PFSK-1 (cell line): Measurements from ENCODE around the gene CD302.

Source experiments
- FOXP2 ChIP-seq: optimal IDR thresholded peaks from 2 replicates; pipeline ENCODE3; 2011; ENCODE audit warnings: borderline replicate concordance, control low read depth, inconsistent platforms; ENCODE audit not compliant: insufficient read depth; ENCODE audit errors: extremely low read length, extremely low read depth
- POLR2AphosphoS5 ChIP-seq: IDR thresholded peaks from 2 replicates; pipeline ENCODE4 v1.6.1; 2012; ENCODE audit warnings: low read depth, mild to moderate bottlenecking, control low read depth, low read length, moderate library complexity
- SIN3A ChIP-seq: IDR thresholded peaks from 2 replicates; pipeline ENCODE4 v1.6.1; 2012; ENCODE audit warnings: mild to moderate bottlenecking, low read length, moderate library complexity, borderline replicate concordance; ENCODE audit not compliant: insufficient read depth
- TAF1 ChIP-seq: IDR thresholded peaks from 2 replicates; pipeline ENCODE4 v1.6.1; 2012; ENCODE audit warnings: low read length, control low read depth, borderline replicate concordance; ENCODE audit not compliant: insufficient read depth
- TF ChIP-seq, protein P1 (sequence below), 2 experiments: IDR thresholded peaks; 2 replicates each; pipeline versions ENCODE4 v1.6.1 to v1.8.0; 2011 to 2012; ENCODE audit warnings: low read depth in 2 of 2, low read length in 2 of 2, control low read depth in 1 of 2, inconsistent platforms in 1 of 2, mild to moderate bottlenecking in 1 of 2, moderate library complexity in 1 of 2; ENCODE audit not compliant: insufficient read depth in 1 of 2

Gene CD302

DNA sequence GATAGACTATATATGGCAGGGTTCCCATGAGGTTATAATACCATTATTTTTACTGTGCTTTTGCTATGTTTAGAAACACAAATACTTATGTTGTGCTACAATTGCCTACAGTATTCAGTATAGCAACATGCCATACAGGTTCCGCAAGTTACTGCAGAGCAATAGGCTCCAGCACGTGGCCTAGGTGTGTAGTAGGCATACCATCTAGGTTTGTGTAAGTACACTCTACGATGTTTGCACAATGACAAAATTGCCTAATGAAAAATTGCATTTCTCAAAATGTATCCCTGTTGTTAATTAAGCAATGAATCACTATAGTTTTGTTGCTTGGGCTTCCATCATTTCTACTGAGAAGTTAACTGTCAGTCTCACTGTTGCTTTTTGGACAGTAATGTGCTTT is 9.8 kb downstream of the CD302 start:
- TF ChIP-seq, protein P1, sequence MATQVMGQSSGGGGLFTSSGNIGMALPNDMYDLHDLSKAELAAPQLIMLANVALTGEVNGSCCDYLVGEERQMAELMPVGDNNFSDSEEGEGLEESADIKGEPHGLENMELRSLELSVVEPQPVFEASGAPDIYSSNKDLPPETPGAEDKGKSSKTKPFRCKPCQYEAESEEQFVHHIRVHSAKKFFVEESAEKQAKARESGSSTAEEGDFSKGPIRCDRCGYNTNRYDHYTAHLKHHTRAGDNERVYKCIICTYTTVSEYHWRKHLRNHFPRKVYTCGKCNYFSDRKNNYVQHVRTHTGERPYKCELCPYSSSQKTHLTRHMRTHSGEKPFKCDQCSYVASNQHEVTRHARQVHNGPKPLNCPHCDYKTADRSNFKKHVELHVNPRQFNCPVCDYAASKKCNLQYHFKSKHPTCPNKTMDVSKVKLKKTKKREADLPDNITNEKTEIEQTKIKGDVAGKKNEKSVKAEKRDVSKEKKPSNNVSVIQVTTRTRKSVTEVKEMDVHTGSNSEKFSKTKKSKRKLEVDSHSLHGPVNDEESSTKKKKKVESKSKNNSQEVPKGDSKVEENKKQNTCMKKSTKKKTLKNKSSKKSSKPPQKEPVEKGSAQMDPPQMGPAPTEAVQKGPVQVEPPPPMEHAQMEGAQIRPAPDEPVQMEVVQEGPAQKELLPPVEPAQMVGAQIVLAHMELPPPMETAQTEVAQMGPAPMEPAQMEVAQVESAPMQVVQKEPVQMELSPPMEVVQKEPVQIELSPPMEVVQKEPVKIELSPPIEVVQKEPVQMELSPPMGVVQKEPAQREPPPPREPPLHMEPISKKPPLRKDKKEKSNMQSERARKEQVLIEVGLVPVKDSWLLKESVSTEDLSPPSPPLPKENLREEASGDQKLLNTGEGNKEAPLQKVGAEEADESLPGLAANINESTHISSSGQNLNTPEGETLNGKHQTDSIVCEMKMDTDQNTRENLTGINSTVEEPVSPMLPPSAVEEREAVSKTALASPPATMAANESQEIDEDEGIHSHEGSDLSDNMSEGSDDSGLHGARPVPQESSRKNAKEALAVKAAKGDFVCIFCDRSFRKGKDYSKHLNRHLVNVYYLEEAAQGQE (IDR thresholded peaks at IDR 0.05; ENCODE audit: insufficient read depth in 1 of 2, low read depth in 2 of 2, low read length in 2 of 2) = no peak
- TF ChIP-seq TAF1 (no peak), SIN3A (no peak)

DNA sequence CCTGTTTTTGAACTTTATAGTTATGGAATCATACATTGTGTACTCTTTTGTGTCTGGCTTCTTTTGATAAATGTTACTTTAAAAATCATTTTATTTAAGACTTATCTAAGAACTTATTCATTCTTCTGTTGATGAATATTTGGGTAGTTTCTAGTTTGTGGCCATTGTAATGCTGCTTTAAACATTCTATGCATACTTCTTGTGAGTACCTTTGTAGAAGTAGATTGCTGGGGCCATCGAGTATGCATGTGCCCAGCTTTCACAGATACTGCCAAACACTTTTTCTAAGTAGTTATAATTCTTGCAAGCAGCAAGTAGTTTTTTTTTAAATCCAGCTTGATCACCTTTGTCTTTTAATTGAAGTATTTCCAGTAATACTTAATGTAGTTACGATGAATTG is 11.1 kb downstream of the CD302 start:
- TF ChIP-seq SIN3A (no peak), FOXP2 (no peak), POLR2AphosphoS5 (no peak), TAF1 (no peak)
- TF ChIP-seq, protein P1 (IDR thresholded peaks at IDR 0.05; ENCODE audit: insufficient read depth in 1 of 2, low read depth in 2 of 2, low read length in 2 of 2) = no peak

GRCh38 chr2:159785195-159785594 is 12.8 kb downstream of the CD302 start:
- no peak for TF ChIP-seq SIN3A
- no peak for TF ChIP-seq FOXP2
- no peak for TF ChIP-seq TAF1
- TF ChIP-seq POLR2AphosphoS5 = no peak
- TF ChIP-seq, protein P1 (IDR thresholded peaks at IDR 0.05; ENCODE audit: insufficient read depth in 1 of 2, low read depth in 2 of 2, low read length in 2 of 2) = no peak

GRCh38 chr2:159783556-159783955 is 14.5 kb downstream of the CD302 start:
- TF ChIP-seq, protein P1 (IDR thresholded peaks at IDR 0.05; ENCODE audit: insufficient read depth in 1 of 2, low read depth in 2 of 2, low read length in 2 of 2) = no peak
- TF ChIP-seq POLR2AphosphoS5 (no peak), TAF1 (no peak), SIN3A (no peak), FOXP2 (no peak)

GRCh38 chr2:159776321-159776720 is 21.7 kb downstream of the CD302 start:
- TF ChIP-seq, protein P1 (IDR thresholded peaks at IDR 0.05; ENCODE audit: insufficient read depth in 1 of 2, low read depth in 2 of 2, low read length in 2 of 2) = no peak
- no peak for TF ChIP-seq POLR2AphosphoS5
- TF ChIP-seq FOXP2 = no peak
- TF ChIP-seq TAF1 = no peak
- TF ChIP-seq SIN3A = no peak
